NCI-H748 (cell line): Measurements from ENCODE around the gene OR4E1.
"Not testable (repeated sequence)": the region's sequence is repeated elsewhere in the genome, so short reads cannot be mapped to it uniquely, and the experiment has no call there.

Experiments used
- DNase-seq: peaks from one replicate; lab custom pipeline; 2025; ENCODE audit not compliant: unreplicated experiment; lab: John Stamatoyannopoulos, UW

Gene OR4E1, protein sequence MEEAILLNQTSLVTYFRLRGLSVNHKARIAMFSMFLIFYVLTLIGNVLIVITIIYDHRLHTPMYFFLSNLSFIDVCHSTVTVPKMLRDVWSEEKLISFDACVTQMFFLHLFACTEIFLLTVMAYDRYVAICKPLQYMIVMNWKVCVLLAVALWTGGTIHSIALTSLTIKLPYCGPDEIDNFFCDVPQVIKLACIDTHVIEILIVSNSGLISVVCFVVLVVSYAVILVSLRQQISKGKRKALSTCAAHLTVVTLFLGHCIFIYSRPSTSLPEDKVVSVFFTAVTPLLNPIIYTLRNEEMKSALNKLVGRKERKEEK

GRCh38 chr14:21673718-21674117, at the start of gene OR4E1:
Gene OR4E1 (minus strand): TSS chr14:21673818. CDS start chr14:21670935, 2,883 bp downstream.
- DNase-seq: no peak

DNA sequence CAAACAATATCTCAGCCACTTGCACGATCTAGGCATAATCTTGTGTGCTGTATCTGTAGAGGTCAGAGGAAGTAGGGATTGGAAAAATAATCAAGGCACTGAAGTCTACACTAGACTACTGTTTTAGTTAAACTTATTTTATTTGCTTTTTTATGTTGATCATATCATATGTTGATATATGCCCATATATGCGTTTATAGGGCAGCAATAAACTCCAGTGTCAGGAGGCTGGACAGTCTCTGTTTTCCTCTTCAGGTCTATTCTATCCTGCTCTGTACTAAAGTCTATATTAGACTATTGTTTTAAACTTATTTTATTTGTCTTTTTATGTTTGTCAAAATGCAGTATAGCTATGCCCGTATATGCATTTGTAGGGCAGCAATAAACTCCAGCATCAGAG, 47.9 kb upstream of the OR4E1 start:
- no peak for DNase-seq

DNA sequence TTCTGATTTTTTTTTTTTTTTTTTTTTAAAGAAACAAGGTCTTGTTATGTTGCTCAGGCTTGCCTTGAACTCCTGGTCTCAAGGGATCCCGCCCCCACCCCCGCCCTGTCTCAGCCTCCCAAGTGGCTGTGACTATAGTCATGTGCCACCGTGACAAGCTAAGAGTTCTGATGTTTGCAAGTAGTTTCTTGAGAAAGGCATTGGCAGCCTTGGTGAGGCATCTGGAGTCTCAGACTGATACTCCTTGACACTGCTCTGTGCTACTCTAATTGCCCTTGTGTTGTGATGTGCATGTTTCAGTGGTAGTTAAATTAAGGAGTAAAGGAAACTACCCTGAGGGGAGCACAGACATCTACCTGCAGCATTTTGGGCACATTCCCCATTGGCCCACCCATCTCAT, 46.2 kb upstream of the OR4E1 start:
- DNase-seq: no peak

DNA sequence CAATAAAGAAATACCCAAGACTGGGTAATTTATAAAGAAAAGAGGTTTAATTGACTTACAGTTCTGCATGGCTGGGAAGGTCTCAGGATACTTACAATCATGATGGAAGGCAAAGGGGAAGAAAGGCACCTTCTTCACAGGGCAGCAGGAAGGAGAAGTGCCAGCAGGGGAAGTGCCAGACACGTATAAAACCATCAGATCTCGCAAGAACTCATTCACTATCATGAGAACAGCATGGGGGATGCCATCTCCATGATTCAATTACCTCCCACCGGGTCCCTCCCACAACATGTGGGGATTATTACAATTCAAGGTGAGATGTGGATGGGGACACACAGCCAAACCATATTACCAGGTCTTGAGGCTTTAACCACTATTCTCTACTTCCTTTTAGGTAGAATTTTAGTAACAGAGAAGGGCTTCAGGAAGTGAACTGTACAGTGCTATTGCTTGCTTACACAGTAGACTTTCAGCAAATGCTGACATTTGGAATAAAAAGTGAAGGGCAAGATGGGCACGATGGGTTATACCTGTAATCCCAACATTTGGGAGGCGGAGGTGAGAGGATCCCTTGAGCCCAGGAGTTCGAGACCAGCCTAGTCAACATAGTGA, 40.8 kb upstream of the OR4E1 start:
- DNase-seq: no peak

- no peak for DNase-seq
These were observed 38.4 kb upstream of the OR4E1 start for GRCh38 chr14:21712036-21712435.

- DNase-seq: peak; percentile 39
These were observed 37.8 kb upstream of the OR4E1 start for GRCh38 chr14:21711360-21711961.

DNA sequence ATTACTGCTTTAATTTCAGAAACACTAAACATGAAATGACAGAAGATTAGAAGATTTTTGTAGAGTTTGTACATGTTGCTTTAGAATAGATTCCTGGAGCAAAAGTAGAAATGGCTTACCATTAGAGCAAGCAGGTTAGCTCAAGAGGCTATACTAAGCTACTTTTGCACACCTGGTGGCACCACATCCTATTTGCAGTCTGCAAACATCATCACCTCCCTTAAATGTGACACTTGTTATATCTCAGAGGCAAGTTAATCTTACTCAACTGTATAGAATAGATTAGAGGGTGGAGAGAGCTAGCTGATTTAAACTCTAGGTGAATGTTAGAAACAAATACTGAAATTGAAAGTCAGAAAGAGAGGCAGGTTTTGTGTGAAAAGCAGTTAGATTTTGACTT, 30.7 kb upstream of the OR4E1 start:
- peak; percentile 24 for DNase-seq

DNA sequence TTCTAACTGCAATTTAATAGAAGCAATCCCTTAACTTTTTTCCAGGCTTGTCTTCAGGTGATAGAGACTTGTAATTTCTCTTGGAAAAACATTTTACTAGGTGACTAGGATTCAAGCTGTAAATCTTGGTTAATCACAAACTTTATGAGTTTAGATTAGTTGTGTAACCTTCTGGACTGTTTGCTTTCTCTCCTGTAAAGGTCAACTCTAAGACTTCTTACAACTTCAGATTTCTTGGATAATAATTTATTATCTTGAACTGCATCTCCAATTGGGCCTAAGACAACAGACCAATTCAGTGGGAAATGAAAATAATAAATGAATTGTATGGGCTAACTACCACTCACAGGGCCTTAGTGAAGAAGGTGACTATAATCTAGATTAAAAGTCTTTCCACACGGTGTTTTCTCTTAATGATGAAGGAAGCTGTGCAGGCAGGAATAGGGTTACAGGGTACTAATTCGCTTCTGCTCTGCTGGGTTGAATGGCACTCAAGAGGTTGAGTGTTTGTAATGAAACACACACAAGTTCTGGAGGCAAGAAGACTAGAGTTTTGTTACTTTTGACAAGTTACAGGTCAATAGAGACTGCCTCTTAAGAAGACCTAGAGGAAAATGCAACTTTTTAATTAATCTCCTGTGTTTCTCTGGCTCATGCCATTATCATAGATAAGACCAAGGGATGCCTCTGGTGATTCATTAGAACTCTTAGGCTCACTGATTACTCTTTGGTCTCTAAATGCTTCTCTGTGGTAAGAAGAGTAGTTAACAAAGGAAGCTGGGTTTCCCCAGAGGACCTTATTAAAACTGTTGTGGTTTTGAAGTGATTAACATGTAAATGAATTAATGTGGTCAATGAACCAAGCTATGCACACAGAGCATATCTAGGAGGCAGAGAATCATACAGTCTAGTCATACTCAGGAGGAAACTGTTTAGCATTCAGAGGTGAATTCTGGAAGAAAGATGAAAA, 30.0 kb upstream of the OR4E1 start:
- no peak for DNase-seq

DNA sequence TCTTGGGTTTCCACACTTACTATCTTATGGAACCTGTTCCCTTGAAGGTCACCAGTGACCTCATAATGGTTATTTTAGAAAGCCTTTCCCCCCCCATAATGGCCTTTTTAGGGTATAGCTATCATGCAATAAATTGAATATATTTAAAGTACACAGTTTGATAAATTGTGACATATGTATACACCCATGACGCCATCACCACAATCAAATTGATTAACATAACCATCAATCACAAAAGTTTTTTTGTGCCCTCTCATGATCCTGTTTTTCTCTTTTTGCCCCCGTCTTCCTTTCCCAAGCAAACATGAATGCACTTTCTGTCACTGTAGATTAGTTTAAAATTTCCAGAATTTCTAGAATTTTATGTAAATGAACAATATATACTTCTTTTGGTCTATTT, 28.7 kb upstream of the OR4E1 start:
- no peak for DNase-seq

DNA sequence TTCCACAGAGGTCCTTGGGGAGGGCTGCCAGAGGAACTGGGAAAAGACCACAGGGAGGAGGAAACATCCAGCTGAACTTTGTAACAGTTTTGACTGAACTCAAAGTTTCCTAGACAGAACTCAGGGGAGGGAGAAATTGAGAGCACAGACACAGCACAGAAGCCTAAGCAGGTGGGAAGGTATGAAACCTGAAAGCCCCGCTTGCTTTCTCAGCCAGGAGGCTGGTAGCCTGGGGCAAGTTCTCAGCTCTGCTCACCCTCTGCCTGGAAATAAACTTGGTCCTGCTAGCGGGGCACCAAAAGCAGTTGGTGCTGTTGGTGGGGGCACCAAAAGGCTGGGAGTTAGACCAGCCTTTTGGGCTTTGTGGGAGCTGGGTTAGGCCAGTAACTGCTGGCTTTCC, 25.9 kb upstream of the OR4E1 start:
- peak; percentile 31 for DNase-seq

- DNase-seq: not testable (repeated sequence)
These were observed 24.9 kb upstream of the OR4E1 start for GRCh38 chr14:21698538-21698937.

DNA sequence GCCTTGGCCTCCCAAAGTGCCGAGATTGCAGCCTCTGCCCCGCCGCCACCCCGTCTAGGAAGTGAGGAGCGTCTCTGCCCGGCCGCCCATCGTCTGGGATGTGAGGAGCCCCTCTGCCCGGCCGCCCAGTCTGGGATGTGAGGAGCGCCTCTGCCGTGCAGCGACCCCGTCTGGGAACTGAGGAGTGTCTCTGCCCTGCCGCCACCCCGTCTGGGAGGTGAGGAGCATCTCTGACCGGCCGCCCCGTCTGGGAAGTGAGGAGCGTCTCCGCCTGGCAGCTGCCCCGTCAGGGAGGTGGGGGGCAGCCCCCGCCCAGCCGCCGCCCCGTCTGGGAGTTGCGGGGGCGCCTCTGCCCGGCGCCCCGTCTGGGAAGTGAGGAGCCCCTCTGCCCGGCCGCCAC, 24.0 kb upstream of the OR4E1 start:
- DNase-seq: peak; percentile 34

GRCh38 chr14:21694425-21694824, 20.8 kb upstream of the OR4E1 start:
- no peak for DNase-seq

GRCh38 chr14:21686468-21686867, 12.8 kb upstream of the OR4E1 start:
- DNase-seq: no peak

GRCh38 chr14:21680072-21680471, 6.5 kb upstream of the OR4E1 start:
- DNase-seq: no peak

DNA sequence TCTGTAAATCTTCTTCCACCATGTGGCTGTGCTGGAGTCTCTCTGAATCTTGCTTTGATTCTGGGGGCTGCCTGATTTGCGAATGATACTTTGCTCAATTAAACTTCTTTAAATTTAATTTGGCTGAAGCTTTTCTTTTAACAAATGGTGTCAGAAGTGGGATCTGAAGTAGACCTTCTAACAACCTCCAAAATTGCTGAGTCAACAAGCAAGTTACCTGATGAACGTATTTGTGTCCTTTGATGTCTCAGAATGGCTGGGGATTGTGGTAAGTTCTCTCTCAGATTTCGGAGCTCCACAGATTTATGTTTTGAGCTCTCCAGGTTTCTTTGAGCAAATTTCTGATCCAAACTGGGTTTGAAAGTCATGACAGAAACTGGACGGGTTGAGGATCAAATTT, 1.9 kb upstream of the OR4E1 start:
- DNase-seq: no peak

- DNase-seq: no peak
These were observed 1.5 kb downstream of the OR4E1 start for GRCh38 chr14:21672116-21672515.

DNA sequence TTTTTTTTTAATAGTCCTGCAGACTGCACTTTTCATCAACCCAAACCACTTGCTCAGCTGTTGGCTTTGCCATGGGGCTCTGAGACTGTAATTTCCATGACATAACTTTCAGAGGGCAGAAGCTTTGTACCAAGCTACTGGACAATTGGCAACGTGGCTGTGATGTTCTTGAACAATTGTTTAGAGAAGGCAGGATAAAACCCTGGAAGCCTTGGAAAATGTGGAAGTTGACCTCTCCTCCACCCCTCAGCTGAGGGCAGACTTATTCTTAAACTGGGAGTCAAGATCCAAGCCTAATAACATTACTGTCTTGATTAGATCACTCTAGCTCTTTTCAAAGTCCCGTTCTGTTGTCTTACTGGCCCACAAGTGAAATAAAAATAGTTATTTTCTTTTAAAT, 2.2 kb downstream of the OR4E1 start:
- DNase-seq: no peak

GRCh38 chr14:21669284-21669683, 4.3 kb downstream of the OR4E1 start:
- DNase-seq: no peak

GRCh38 chr14:21668377-21668776, 5.2 kb downstream of the OR4E1 start:
- DNase-seq: no peak

DNA sequence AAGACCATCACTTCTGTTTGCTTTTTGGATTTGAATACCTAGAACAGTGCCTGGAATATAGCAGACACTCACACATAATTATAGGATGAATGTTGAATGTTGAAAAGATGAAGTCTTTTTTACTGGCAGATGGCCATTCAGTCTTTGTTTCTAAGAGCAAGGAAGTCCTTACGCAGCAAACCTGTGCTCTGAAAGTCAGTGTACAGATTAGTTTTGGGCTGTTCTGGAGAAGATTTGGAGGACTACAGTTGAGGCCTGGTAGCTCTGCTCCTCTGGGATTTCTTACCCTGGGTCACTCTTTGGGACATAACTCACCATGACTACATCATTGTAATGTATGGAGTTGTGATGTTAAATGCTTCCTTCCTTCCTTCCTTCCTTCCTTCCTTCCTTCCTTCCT, 16.6 kb downstream of the OR4E1 start:
- no peak for DNase-seq
